Measurements from ENCODE around the gene MEDAG. TPM values are rescaled to one million over a fixed set of nuclear protein-coding genes. Genes with fewer than 3 reads are reported as not detected.

The MEDAG gene
- 0.06 TPM in 1 of 2 replicates, not detected in the other for total RNA-seq (ENCODE audit: low replicate concordance)

- H3K9ac ChIP-seq: no peak within 1 kb of the TSS
- H4K20me1 ChIP-seq (ENCODE audit: low read depth): no peaks in the 10 kb centered on the region
- H3K36me3 Mint-ChIP-seq: no peaks in the 10 kb centered on the region
- peak within 1 kb of the TSS; percentile 43 for H2AFZ ChIP-seq (replicated peaks)
- no peaks in the 10 kb centered on the region for H3K9me3 ChIP-seq (ENCODE audit: low read depth)
- no peak within 1 kb of the TSS for H3K4me3 Mint-ChIP-seq
- H3K79me2 ChIP-seq (ENCODE audit: low read depth): no peaks in the 10 kb centered on the region
- H3K27ac ChIP-seq: no peak within 1 kb of the TSS
- no peaks in the 10 kb centered on the region for H3K27me3 ChIP-seq
- peaks cover 2% of the 10 kb centered on the region for H3K9me3 Mint-ChIP-seq
- no peak within 1 kb of the TSS for H3K4me3 ChIP-seq
- H3K27me3 Mint-ChIP-seq (ENCODE audit: insufficient read depth, low read depth): peaks cover 25% of the 10 kb centered on the region
- H3K27ac Mint-ChIP-seq: no peak within 1 kb of the TSS
- TF ChIP-seq EZH2 (IDR thresholded peaks at IDR 0.05) (no peak), CTCF (IDR thresholded peaks at IDR 0.05) (no peak), EZH2phosphoT487 (IDR thresholded peaks at IDR 0.05) (no peak)
- H3K36me3 ChIP-seq: no peaks in the 10 kb centered on the region
- H3K4me2 ChIP-seq: no peak within 1 kb of the TSS
- peaks cover 20% of the 10 kb centered on the region for H3K4me1 Mint-ChIP-seq
- DNase-seq (ENCODE audit: low spot score): no peak
- no peaks in the 10 kb centered on the region for H3F3A ChIP-seq (ENCODE audit: low read depth)
- no peaks in the 10 kb centered on the region for H3K4me1 ChIP-seq
These were observed at the start of gene MEDAG for GRCh38 chr13:30905932-30906383. TSS of gene MEDAG (plus strand) at chr13:30906271. CDS start at chr13:30906516, 245 bp downstream.

- no peak overlapping the region for H3K4me2 ChIP-seq
- no peak overlapping the region for H3K27ac ChIP-seq
- no peak for DNase-seq (ENCODE audit: low spot score)
- H3K4me3 ChIP-seq: no peak overlapping the region
- H3K79me2 ChIP-seq (ENCODE audit: low read depth): no peaks in the 10 kb centered on the region
- H4K20me1 ChIP-seq (ENCODE audit: low read depth): no peaks in the 10 kb centered on the region
- peaks cover 7% of the 10 kb centered on the region for H3K4me1 ChIP-seq
- TF ChIP-seq EZH2phosphoT487 (IDR thresholded peaks at IDR 0.05): no peak
- TF ChIP-seq EZH2 (IDR thresholded peaks at IDR 0.05): no peak
- TF ChIP-seq CTCF (IDR thresholded peaks at IDR 0.05): no peak
- H3K9me3 ChIP-seq (ENCODE audit: low read depth): no peaks in the 10 kb centered on the region
- no peaks in the 10 kb centered on the region for H3K36me3 ChIP-seq
- peaks cover 2% of the 10 kb centered on the region for H3K27me3 ChIP-seq
- peaks cover 4% of the 10 kb centered on the region for H3F3A ChIP-seq (ENCODE audit: low read depth)
- Mint-ChIP-seq H3K27ac (no peak overlapping the region), H3K9me3 (peaks cover 3% of the 10 kb centered on the region), H3K27me3 (ENCODE audit: insufficient read depth, low read depth) (peaks cover 14% of the 10 kb centered on the region), H3K4me3 (no peak overlapping the region), H3K36me3 (no peaks in the 10 kb centered on the region), H3K4me1 (peaks cover 28% of the 10 kb centered on the region)
- no peak overlapping the region for H3K9ac ChIP-seq
- H2AFZ ChIP-seq (replicated peaks): no peak overlapping the region
These were observed 49.1 kb upstream of the MEDAG start for GRCh38 chr13:30857018-30857417.

GRCh38 chr13:30857636-30858035, 48.4 kb upstream of the MEDAG start:
- Mint-ChIP-seq H3K4me1 (peaks cover 30% of the 10 kb centered on the region), H3K9me3 (no peaks in the 10 kb centered on the region), H3K36me3 (no peaks in the 10 kb centered on the region), H3K27me3 (ENCODE audit: insufficient read depth, low read depth) (peaks cover 16% of the 10 kb centered on the region), H3K4me3 (no peak overlapping the region), H3K27ac (no peak overlapping the region)
- H3K36me3 ChIP-seq: no peaks in the 10 kb centered on the region
- no peak overlapping the region for H3K9ac ChIP-seq
- no peak for DNase-seq (ENCODE audit: low spot score)
- no peaks in the 10 kb centered on the region for H4K20me1 ChIP-seq (ENCODE audit: low read depth)
- no peak overlapping the region for H3K27ac ChIP-seq
- no peaks in the 10 kb centered on the region for H3K79me2 ChIP-seq (ENCODE audit: low read depth)
- H3K9me3 ChIP-seq (ENCODE audit: low read depth): no peaks in the 10 kb centered on the region
- TF ChIP-seq EZH2phosphoT487 (IDR thresholded peaks at IDR 0.05) (no peak), CTCF (IDR thresholded peaks at IDR 0.05) (no peak), EZH2 (IDR thresholded peaks at IDR 0.05) (no peak)
- H3F3A ChIP-seq (ENCODE audit: low read depth): peaks cover 4% of the 10 kb centered on the region
- no peak overlapping the region for H3K4me2 ChIP-seq
- H3K27me3 ChIP-seq: peaks cover 8% of the 10 kb centered on the region
- peaks cover 10% of the 10 kb centered on the region for H3K4me1 ChIP-seq
- H2AFZ ChIP-seq (replicated peaks): no peak overlapping the region
- no peak overlapping the region for H3K4me3 ChIP-seq
